Activated T-helper 1 cell treated with anti-CD3 and anti-CD28 coated beads, Interleukin-12 subunit alpha, Interleukin-12 subunit beta, Interleukin-2, Interleukin-4 antibody, amounts not matched to agents 30 ng/mL and 10 ng/mL and 1 ng/mL, durations not matched to agents 14 hours and 24 hours and 36 hours (primary cell): ENCODE data around the gene KRTAP10-12. TPM values are rescaled to one million over a fixed set of nuclear protein-coding genes. Genes with fewer than 3 reads are reported as not detected.

ENCODE experiments used
- DNase-seq: peaks from one replicate; pipeline ENCODE4 v3.0.0; 2021; ENCODE audit warnings: low spot score
- H3K27ac Mint-ChIP-seq: one replicate; pipeline ENCODE4 v1.8.0; 2021; ENCODE audit warnings: mild to moderate bottlenecking, mixed read lengths
- H3K27me3 Mint-ChIP-seq: one replicate; pipeline ENCODE4 v1.8.0; 2022; ENCODE audit warnings: mild to moderate bottlenecking, moderate library complexity, mixed read lengths; ENCODE audit not compliant: insufficient read depth
- H3K36me3 Mint-ChIP-seq: one replicate; pipeline ENCODE4 v1.8.0; 2021; ENCODE audit warnings: low read depth, mixed read lengths
- H3K4me1 Mint-ChIP-seq: one replicate; pipeline ENCODE4 v1.8.0; 2021; ENCODE audit warnings: low read depth, mixed read lengths
- H3K4me3 Mint-ChIP-seq: one replicate; pipeline ENCODE4 v1.8.0; 2021; ENCODE audit warnings: mild to moderate bottlenecking, moderate library complexity, mixed read lengths
- H3K9me3 Mint-ChIP-seq: one replicate; pipeline ENCODE4 v1.8.0; 2021; ENCODE audit warnings: mixed read lengths
- intact Hi-C: fragments of 100-400 bp; cut with micrococcal nuclease; formaldehyde crosslinking; loops from one replicate; pipeline ENCODE4 v1.15.1; 2024
- total RNA-seq: library from RNA; stranded (reverse); gene quantifications from 2 replicates; pipeline ENCODE4 v1.2.3, GENCODE V29; 2022

Gene KRTAP10-12
- total RNA-seq, 1 donor from 2014 or later: not detected

GRCh38 chr21:44704636-44705001 lies 7.6 kb downstream of the KRTAP10-12 start:
- Mint-ChIP-seq H3K27me3 (peaks cover 56% of the 10 kb centered on the region), H3K4me1 (peaks cover 6% of the 10 kb centered on the region), H3K36me3 (peaks cover 2% of the 10 kb centered on the region), H3K4me3 (no peak overlapping the region), H3K27ac (no peak overlapping the region), H3K9me3 (peaks cover 4% of the 10 kb centered on the region)
- intact Hi-C loops: no loop called here
- no peak for DNase-seq

GRCh38 chr21:44706026-44706705 lies 9.2 kb downstream of the KRTAP10-12 start:
- intact Hi-C loops: no loop called here
- H3K9me3 Mint-ChIP-seq: peaks cover 4% of the 10 kb centered on the region
- no peak for DNase-seq
- peaks cover 59% of the 10 kb centered on the region for H3K27me3 Mint-ChIP-seq
- H3K4me1 Mint-ChIP-seq: peaks cover 10% of the 10 kb centered on the region
- H3K36me3 Mint-ChIP-seq: peaks cover 2% of the 10 kb centered on the region
- H3K4me3 Mint-ChIP-seq: no peak overlapping the region
- H3K27ac Mint-ChIP-seq: no peak overlapping the region

GRCh38 chr21:44706706-44707581 lies 10.0 kb downstream of the KRTAP10-12 start:
- no peak for DNase-seq
- H3K4me1 Mint-ChIP-seq: peaks cover 10% of the 10 kb centered on the region
- H3K4me3 Mint-ChIP-seq: no peak overlapping the region
- intact Hi-C loops: no loop called here
- H3K27me3 Mint-ChIP-seq: peaks cover 58% of the 10 kb centered on the region
- no peak overlapping the region for H3K27ac Mint-ChIP-seq
- H3K36me3 Mint-ChIP-seq: peaks cover 2% of the 10 kb centered on the region
- H3K9me3 Mint-ChIP-seq: peaks cover 4% of the 10 kb centered on the region

- Mint-ChIP-seq H3K9me3 (peaks cover 4% of the 10 kb centered on the region), H3K36me3 (peaks cover 2% of the 10 kb centered on the region), H3K27ac (no peak overlapping the region), H3K4me3 (no peak overlapping the region), H3K27me3 (peaks cover 68% of the 10 kb centered on the region), H3K4me1 (peaks cover 10% of the 10 kb centered on the region)
- no peak for DNase-seq
- intact Hi-C loops: no loop called here
These were observed 11.4 kb downstream of the KRTAP10-12 start for GRCh38 chr21:44708213-44708865.

- no peak overlapping the region for H3K27ac Mint-ChIP-seq
- no peak for DNase-seq
- peaks cover 74% of the 10 kb centered on the region for H3K27me3 Mint-ChIP-seq
- peaks cover 10% of the 10 kb centered on the region for H3K4me1 Mint-ChIP-seq
- intact Hi-C loops: no loop called here
- no peak overlapping the region for H3K4me3 Mint-ChIP-seq
- H3K36me3 Mint-ChIP-seq: peaks cover 2% of the 10 kb centered on the region
- H3K9me3 Mint-ChIP-seq: peaks cover 4% of the 10 kb centered on the region
These were observed 12.0 kb downstream of the KRTAP10-12 start for GRCh38 chr21:44708866-44709425.

- Mint-ChIP-seq H3K27ac (no peak overlapping the region), H3K9me3 (peaks cover 4% of the 10 kb centered on the region), H3K4me3 (no peak overlapping the region), H3K36me3 (peaks cover 2% of the 10 kb centered on the region), H3K4me1 (peaks cover 11% of the 10 kb centered on the region), H3K27me3 (peaks cover 75% of the 10 kb centered on the region)
- intact Hi-C loops: loop anchor here (10.0 kb wide), 1 partner anchor 125 kb away; the partner anchor contains the start of gene KRTAP10-5
- no peak for DNase-seq
These were observed 12.7 kb downstream of the KRTAP10-12 start for GRCh38 chr21:44709426-44710293.

- H3K27me3 Mint-ChIP-seq: peaks cover 75% of the 10 kb centered on the region
- peaks cover 4% of the 10 kb centered on the region for H3K9me3 Mint-ChIP-seq
- no peak overlapping the region for H3K27ac Mint-ChIP-seq
- H3K36me3 Mint-ChIP-seq: peaks cover 2% of the 10 kb centered on the region
- H3K4me1 Mint-ChIP-seq: peaks cover 18% of the 10 kb centered on the region
- intact Hi-C loops: loop anchor here (10.0 kb wide), 1 partner anchor 125 kb away; the partner anchor contains the start of gene KRTAP10-5
- DNase-seq: no peak
- H3K4me3 Mint-ChIP-seq: no peak overlapping the region
These were observed 13.3 kb downstream of the KRTAP10-12 start for GRCh38 chr21:44710294-44710665.

GRCh38 chr21:44710756-44711326 lies 13.9 kb downstream of the KRTAP10-12 start:
- DNase-seq: no peak
- intact Hi-C loops: loop anchor here (10.0 kb wide), 1 partner anchor 126 kb away; the partner anchor contains the start of gene KRTAP10-5
- H3K27me3 Mint-ChIP-seq: peaks cover 74% of the 10 kb centered on the region
- H3K4me1 Mint-ChIP-seq: peaks cover 21% of the 10 kb centered on the region
- H3K36me3 Mint-ChIP-seq: peaks cover under 1% of the 10 kb centered on the region
- H3K4me3 Mint-ChIP-seq: no peak overlapping the region
- no peak overlapping the region for H3K27ac Mint-ChIP-seq
- peaks cover 2% of the 10 kb centered on the region for H3K9me3 Mint-ChIP-seq

GRCh38 chr21:44711327-44712202 lies 14.6 kb downstream of the KRTAP10-12 start, which contains the start of gene TSPEAR:
Gene TSPEAR, minus strand, starts transcription at chr21:44711572. Its CDS starts 58 bp downstream, at chr21:44711514.
- Mint-ChIP-seq H3K36me3 (no peaks in the 10 kb centered on the region), H3K4me3 (no peak within 1 kb of the TSS), H3K27ac (no peak within 1 kb of the TSS), H3K4me1 (peaks cover 21% of the 10 kb centered on the region), H3K9me3 (no peaks in the 10 kb centered on the region), H3K27me3 (peaks cover 67% of the 10 kb centered on the region)
- intact Hi-C loops: loop anchor here (10.0 kb wide), 1 partner anchor 127 kb away; the partner anchor contains the start of gene KRTAP10-5
- DNase-seq: no peak

- Mint-ChIP-seq H3K27me3 (peaks cover 65% of the 10 kb centered on the region), H3K36me3 (no peaks in the 10 kb centered on the region), H3K9me3 (no peaks in the 10 kb centered on the region), H3K4me1 (peaks cover 21% of the 10 kb centered on the region), H3K27ac (no peak overlapping the region), H3K4me3 (no peak overlapping the region)
- no peak for DNase-seq
- intact Hi-C loops: loop anchor here (10.0 kb wide), 1 partner anchor 128 kb away; the partner anchor contains the start of gene KRTAP10-5
These were observed 15.4 kb downstream of the KRTAP10-12 start for GRCh38 chr21:44712203-44713028.
